Endothelial cell of umbilical vein (primary cell): ENCODE measurements around the gene DEPDC4.

Experiments used
- CTCF ChIP-seq, 2 donors: IDR thresholded peaks; 1 replicate in 1 of 2; 2 replicates in 1 of 2; pipeline ENCODE4 v1.5.1; 2011; ENCODE audit warnings: low read length in 2 of 2, mild to moderate bottlenecking in 2 of 2, moderate library complexity in 2 of 2, control low read depth in 1 of 2, inconsistent platforms in 1 of 2, low read depth in 1 of 2; ENCODE audit not compliant: insufficient read depth in 1 of 2; ENCODE audit errors: extremely low read depth in 1 of 2
- FOS ChIP-seq: IDR thresholded peaks from 2 replicates; pipeline ENCODE4 v1.6.1; 2011; ENCODE audit warnings: mild to moderate bottlenecking, low read length, moderate library complexity, borderline replicate concordance; ENCODE audit not compliant: insufficient read depth
- MAX ChIP-seq: IDR thresholded peaks from 2 replicates; pipeline ENCODE4 v1.6.1; 2011; ENCODE audit not compliant: insufficient read depth, insufficient read length
- POLR2A ChIP-seq: IDR thresholded peaks from 2 replicates; pipeline ENCODE4 v1.6.1; 2012; ENCODE audit warnings: low read depth, mild to moderate bottlenecking, control low read depth, low read length
- POLR2AphosphoS5 ChIP-seq: IDR thresholded peaks from 2 replicates; pipeline ENCODE4 v1.6.1; 2012; ENCODE audit warnings: low read depth, mild to moderate bottlenecking, control low read depth, low read length, moderate library complexity; ENCODE audit not compliant: insufficient read depth

DNA sequence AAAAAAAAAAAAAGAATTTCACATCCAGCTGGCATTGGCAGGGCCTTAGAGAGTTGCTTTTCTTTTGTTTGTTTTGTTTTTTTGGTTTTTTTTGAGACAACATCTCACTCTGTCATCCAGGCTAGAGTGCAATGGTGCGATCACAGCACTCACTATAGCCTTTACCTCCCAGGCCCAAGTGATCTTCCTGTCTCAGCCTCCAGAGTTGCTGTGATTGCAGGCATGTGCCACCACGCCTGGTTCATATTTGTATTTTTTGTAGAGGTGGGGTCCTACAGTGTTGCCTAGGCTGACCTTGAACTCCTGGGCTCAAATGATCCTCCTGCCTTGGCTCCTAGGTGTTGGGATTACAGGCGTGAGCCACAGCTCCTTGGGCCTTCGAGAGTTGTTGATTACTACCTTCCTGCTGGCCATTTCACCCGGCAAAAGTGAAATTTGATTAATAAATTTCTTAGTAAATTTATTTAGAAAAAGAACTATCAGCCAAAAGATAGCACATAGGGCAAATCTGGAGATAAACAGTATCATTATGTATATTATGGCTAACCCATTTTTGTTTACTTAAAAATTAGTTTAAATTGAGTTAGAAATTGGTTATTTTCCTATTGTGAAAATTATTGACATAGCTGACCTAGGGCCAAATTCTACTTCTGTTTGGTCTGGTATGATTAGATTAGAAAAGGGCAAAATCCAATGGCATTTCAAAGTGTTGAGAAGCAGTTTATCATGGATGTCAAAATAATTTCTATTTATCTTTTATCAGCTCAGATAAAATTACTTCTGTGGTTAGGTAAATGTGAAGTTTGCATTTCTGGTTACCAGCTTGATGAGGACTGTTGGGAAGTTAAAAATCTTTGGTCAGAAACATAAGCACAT, 53.6 kb downstream of the DEPDC4 start:
- no peak for TF ChIP-seq POLR2AphosphoS5
- no peak for TF ChIP-seq CTCF (IDR thresholded peaks at IDR 0.05; ENCODE audit: extremely low read depth in 1 of 2, insufficient read depth in 1 of 2, low read depth in 1 of 2, low read length in 2 of 2)
- TF ChIP-seq MAX, result no peak
- no peak for TF ChIP-seq POLR2A
- TF ChIP-seq FOS, result no peak
